SK-N-MC (cell line): Measurements from ENCODE around the gene ADK.

Experiments used
- DNase-seq: peaks from one replicate; pipeline ENCODE4 v3.0.0-alpha.2; 2011; ENCODE audit warnings: low read depth, low spot score
- H3K27ac ChIP-seq: fragments of 200-600 bp; sonication (generic); 2 replicates; pipeline ENCODE4 v1.5.1; 2016; ENCODE audit warnings: mixed run types
- H3K36me3 ChIP-seq: fragments of 200-600 bp; sonication (generic); 2 replicates; pipeline ENCODE4 v1.6.1; 2017; ENCODE audit warnings: antibody characterized with exemption, low read length, mixed read lengths; ENCODE audit not compliant: insufficient read depth
- H3K4me3 ChIP-seq: fragments of 200-600 bp; sonication (generic); 2 replicates; pipeline ENCODE4 v1.5.1; 2016
- H3K9ac ChIP-seq: fragments of 200-600 bp; sonication (generic); 2 replicates; pipeline ENCODE4 v1.8.0; 2017; ENCODE audit warnings: mixed run types, mixed read lengths; ENCODE audit not compliant: insufficient read length
- H3K9me3 ChIP-seq: fragments of 200-600 bp; sonication (generic); 2 replicates; pipeline ENCODE4 v1.6.1; 2017; ENCODE audit warnings: low read depth, mild to moderate bottlenecking, antibody characterized with exemption, low read length, moderate library complexity, mixed read lengths
- EZH2 ChIP-seq: fragments of 200-600 bp; sonication (generic); IDR thresholded peaks from one replicate; pipeline ENCODE4 v1.6.1; 2017; ENCODE audit warnings: antibody characterized with exemption
- FOXP2 ChIP-seq: optimal IDR thresholded peaks from 2 replicates; pipeline ENCODE3; 2011; ENCODE audit warnings: mild to moderate bottlenecking, moderate library complexity; ENCODE audit not compliant: insufficient read depth; ENCODE audit errors: extremely low read length, control extremely low read depth
- POLR2AphosphoS5 ChIP-seq: IDR thresholded peaks from 2 replicates; pipeline ENCODE4 v1.6.1; 2012; ENCODE audit warnings: mild to moderate bottlenecking, low read depth, low read length, borderline replicate concordance

ADK gene

GRCh38 chr10:74373059-74373458, 222.0 kb downstream of the ADK start:
- DNase-seq, result no peak
- Histone ChIP-seq H3K27ac (no peak overlapping the region), H3K36me3 (no peaks in the 10 kb centered on the region), H3K9ac (no peak overlapping the region), H3K4me3 (no peak overlapping the region), H3K9me3 (no peaks in the 10 kb centered on the region)
- TF ChIP-seq EZH2 (no peak), POLR2AphosphoS5 (no peak), FOXP2 (no peak)

- no peak overlapping the region for H3K27ac ChIP-seq
- DNase-seq, result no peak
- H3K4me3 ChIP-seq, result no peak overlapping the region
- H3K36me3 ChIP-seq, result no peaks in the 10 kb centered on the region
- no peak overlapping the region for H3K9ac ChIP-seq
- no peaks in the 10 kb centered on the region for H3K9me3 ChIP-seq
- TF ChIP-seq POLR2AphosphoS5, result no peak
- no peak for TF ChIP-seq FOXP2
- TF ChIP-seq EZH2, result no peak
These were observed 226.5 kb downstream of the ADK start for GRCh38 chr10:74377476-74377875.

- DNase-seq, result no peak
- Histone ChIP-seq H3K9ac (no peak overlapping the region), H3K9me3 (no peaks in the 10 kb centered on the region), H3K36me3 (no peaks in the 10 kb centered on the region), H3K4me3 (no peak overlapping the region), H3K27ac (no peak overlapping the region)
- TF ChIP-seq EZH2 (no peak), POLR2AphosphoS5 (no peak), FOXP2 (no peak)
These were observed 228.5 kb downstream of the ADK start for GRCh38 chr10:74379474-74379873.

GRCh38 chr10:74380795-74381194, 229.8 kb downstream of the ADK start:
- no peaks in the 10 kb centered on the region for H3K9me3 ChIP-seq
- H3K36me3 ChIP-seq, result no peaks in the 10 kb centered on the region
- DNase-seq, result no peak
- TF ChIP-seq FOXP2 (no peak), POLR2AphosphoS5 (no peak)
- H3K4me3 ChIP-seq, result no peak overlapping the region
- no peak overlapping the region for H3K9ac ChIP-seq
- no peak overlapping the region for H3K27ac ChIP-seq

GRCh38 chr10:74381291-74381853, 230.4 kb downstream of the ADK start:
- Histone ChIP-seq H3K9me3 (no peaks in the 10 kb centered on the region), H3K27ac (no peak overlapping the region), H3K4me3 (no peak overlapping the region), H3K36me3 (no peaks in the 10 kb centered on the region), H3K9ac (no peak overlapping the region)
- no peak for DNase-seq
- no peak for TF ChIP-seq POLR2AphosphoS5
- TF ChIP-seq EZH2, result no peak
- TF ChIP-seq FOXP2, result no peak

- no peak for DNase-seq
- no peak for TF ChIP-seq EZH2
- no peak for TF ChIP-seq POLR2AphosphoS5
- TF ChIP-seq FOXP2, result no peak
- H3K9me3 ChIP-seq, result no peaks in the 10 kb centered on the region
- no peak overlapping the region for H3K9ac ChIP-seq
- H3K27ac ChIP-seq, result no peak overlapping the region
- H3K4me3 ChIP-seq, result no peak overlapping the region
- no peaks in the 10 kb centered on the region for H3K36me3 ChIP-seq
These were observed 231.6 kb downstream of the ADK start for GRCh38 chr10:74382663-74383062.

- Histone ChIP-seq H3K27ac (no peak overlapping the region), H3K36me3 (no peaks in the 10 kb centered on the region), H3K9me3 (no peaks in the 10 kb centered on the region), H3K9ac (no peak overlapping the region), H3K4me3 (no peak overlapping the region)
- no peak for DNase-seq
- TF ChIP-seq POLR2AphosphoS5 (no peak), FOXP2 (no peak), EZH2 (no peak)
These were observed 232.6 kb downstream of the ADK start for GRCh38 chr10:74383642-74384041.

GRCh38 chr10:74384615-74385183, 233.7 kb downstream of the ADK start:
- TF ChIP-seq EZH2 (no peak), FOXP2 (no peak), POLR2AphosphoS5 (no peak)
- H3K4me3 ChIP-seq, result no peak overlapping the region

GRCh38 chr10:74388801-74389200, 237.8 kb downstream of the ADK start:
- no peak for DNase-seq
- no peak overlapping the region for H3K4me3 ChIP-seq
- H3K9ac ChIP-seq, result no peak overlapping the region
- H3K9me3 ChIP-seq, result no peaks in the 10 kb centered on the region
- no peak for TF ChIP-seq FOXP2
- no peak for TF ChIP-seq POLR2AphosphoS5
- no peak for TF ChIP-seq EZH2
- H3K27ac ChIP-seq, result no peak overlapping the region
- no peaks in the 10 kb centered on the region for H3K36me3 ChIP-seq

More at GRCh38 chr10:74384615-74385183, 233.7 kb downstream of the ADK start:
- Histone ChIP-seq H3K9ac (no peak overlapping the region), H3K27ac (no peak overlapping the region), H3K9me3 (no peaks in the 10 kb centered on the region), H3K36me3 (no peaks in the 10 kb centered on the region)
- DNase-seq, result no peak
